IMR-90 (cell line): ENCODE measurements around the gene CDA. TPM values are rescaled to one million over a fixed set of nuclear protein-coding genes. Genes with fewer than 3 reads are reported as not detected.

Experiments
- ATAC-seq: fragments of 200-7000 bp; cut with Tn5 transposase; 2 replicates; pipeline ENCODE4 v1.9.1; 2020; ENCODE audit warnings: low read depth, mild to moderate bottlenecking, moderate library complexity
- BruUV-seq: library from RNA; stranded (reverse); fragments of 400-500 nt; replicated peaks from 2 replicates; lab custom pipeline; 2021; lab: Mats Ljungman, UMichigan
- CTCF ChIA-PET: fragments of 300-600 bp; formaldehyde crosslinking; extraction: SDS; loops from one replicate; lab custom pipeline; 2021; ENCODE audit warnings: antibody characterized with exemption; lab: Yijun Ruan, JAX
- POLR2A ChIA-PET: fragments of 300-600 bp; sonication (Branson Sonifier 250); formaldehyde crosslinking; loops from one replicate; lab custom pipeline; 2022; ENCODE audit warnings: antibody characterized with exemption; ENCODE audit not compliant: unreplicated experiment; lab: Charles Lee
- DNase-seq: peaks from one replicate; pipeline ENCODE4 v3.0.0; 2013
- H2AFZ ChIP-seq: replicated peaks from 2 replicates; pipeline ENCODE3; 2013; ENCODE audit warnings: low read length, mild to moderate bottlenecking; ENCODE audit not compliant: poor library complexity
- H2AK5ac ChIP-seq: 2 replicates; pipeline ENCODE4 v1.6.1; 2013; ENCODE audit warnings: low read depth, low read length, inconsistent platforms
- H2AK9ac ChIP-seq: replicated peaks from 2 replicates; pipeline ENCODE3; 2013; ENCODE audit warnings: mild to moderate bottlenecking, low read depth, low read length, moderate library complexity; ENCODE audit not compliant: poor library complexity
- H2BK120ac ChIP-seq: 2 replicates; pipeline ENCODE4 v1.6.1; 2013; ENCODE audit warnings: low read depth, low read length, inconsistent platforms
- H2BK15ac ChIP-seq: 3 replicates; pipeline ENCODE4 v1.6.1; 2013; ENCODE audit warnings: low read depth, low read length, inconsistent platforms
- H2BK20ac ChIP-seq: 2 replicates; pipeline ENCODE4 v1.6.1; 2013; ENCODE audit warnings: low read depth, mild to moderate bottlenecking, inconsistent platforms, low read length, moderate library complexity
- H2BK5ac ChIP-seq: 2 replicates; pipeline ENCODE4 v1.6.1; 2013; ENCODE audit warnings: mild to moderate bottlenecking, low read depth, low read length, inconsistent platforms; ENCODE audit not compliant: poor library complexity, severe bottlenecking
- H3K14ac ChIP-seq: replicated peaks from 2 replicates; pipeline ENCODE4 v1.6.1; 2013; ENCODE audit warnings: low read depth, low read length, inconsistent platforms
- H3K18ac ChIP-seq: 2 replicates; pipeline ENCODE4 v1.6.1; 2013; ENCODE audit warnings: low read depth, low read length, control low read depth
- H3K23ac ChIP-seq: 2 replicates; pipeline ENCODE4 v1.6.1; 2013; ENCODE audit warnings: low read depth, low read length, inconsistent platforms
- H3K27ac ChIP-seq: 2 replicates; pipeline ENCODE4 v1.5.1; 2013; ENCODE audit warnings: mild to moderate bottlenecking, control low read depth, low read length; ENCODE audit not compliant: insufficient read depth
- H3K27me3 ChIP-seq: 2 replicates; pipeline ENCODE4 v1.6.1; 2013; ENCODE audit warnings: low read length; ENCODE audit not compliant: control insufficient read depth, insufficient read depth
- H3K36me3 ChIP-seq: 2 replicates; pipeline ENCODE4 v1.6.1; 2013; ENCODE audit warnings: low read length, mixed read lengths; ENCODE audit not compliant: control insufficient read depth, insufficient read depth
- H3K4ac ChIP-seq: 2 replicates; pipeline ENCODE4 v1.6.1; 2013; ENCODE audit warnings: low read depth, low read length, inconsistent platforms
- H3K4me1 ChIP-seq: 2 replicates; pipeline ENCODE4 v1.6.1; 2013; ENCODE audit warnings: low read length, mixed read lengths; ENCODE audit not compliant: control insufficient read depth, insufficient read depth
- H3K4me2 ChIP-seq: 2 replicates; pipeline ENCODE4 v1.6.1; 2013; ENCODE audit warnings: low read depth, mild to moderate bottlenecking, control low read depth, low read length, moderate library complexity
- H3K4me3 ChIP-seq: 2 replicates; pipeline ENCODE4 v1.5.1; 2013; ENCODE audit warnings: low read depth, mild to moderate bottlenecking, control low read depth, low read length, moderate library complexity; ENCODE audit not compliant: insufficient read depth
- H3K56ac ChIP-seq: 2 replicates; pipeline ENCODE4 v1.6.1; 2013; ENCODE audit warnings: low read length, inconsistent platforms; ENCODE audit not compliant: insufficient read depth; ENCODE audit errors: extremely low read depth
- H3K79me1 ChIP-seq, 2 experiments: 2 replicates each; pipeline ENCODE4 v1.6.1; 2013; ENCODE audit warnings: low read length in 2 of 2, inconsistent platforms in 1 of 2, low read depth in 1 of 2
- H3K9ac ChIP-seq: 2 replicates; pipeline ENCODE4 v1.6.1; 2013; ENCODE audit warnings: low read depth, low read length, control low read depth
- H3K9me1 ChIP-seq: 2 replicates; pipeline ENCODE4 v1.6.1; 2013; ENCODE audit warnings: low read length, inconsistent platforms; ENCODE audit not compliant: insufficient read depth
- H3K9me3 ChIP-seq: 2 replicates; pipeline ENCODE4 v1.6.1; 2013; ENCODE audit warnings: low read length; ENCODE audit not compliant: control insufficient read depth, insufficient read depth
- H4K20me1 ChIP-seq: 2 replicates; pipeline ENCODE4 v1.6.1; 2013; ENCODE audit warnings: low read length, inconsistent platforms; ENCODE audit not compliant: insufficient read depth
- H4K5ac ChIP-seq: 2 replicates; pipeline ENCODE4 v1.6.1; 2013; ENCODE audit warnings: mild to moderate bottlenecking, low read depth, low read length, control low read depth
- H4K8ac ChIP-seq, 2 experiments: 2 replicates each; pipeline ENCODE4 v1.6.1; 2013; ENCODE audit warnings: low read depth in 2 of 2, low read length in 2 of 2, control low read depth in 1 of 2, inconsistent platforms in 1 of 2
- H4K91ac ChIP-seq: 2 replicates; pipeline ENCODE4 v1.6.1; 2013; ENCODE audit warnings: low read depth, low read length, inconsistent platforms; ENCODE audit not compliant: insufficient read depth
- MAFK ChIP-seq: IDR thresholded peaks from 2 replicates; pipeline ENCODE4 v1.6.1; 2012; ENCODE audit warnings: low read depth, low read length, improper control_type of control experiment
- NFE2L2 ChIP-seq: fragments of 150-350 bp; IDR thresholded peaks from 2 replicates; pipeline ENCODE4 v1.6.1; 2016; ENCODE audit warnings: low read depth, mild to moderate bottlenecking, low read length
- POLR2A ChIP-seq: IDR thresholded peaks from 2 replicates; pipeline ENCODE4 v1.6.1; 2012; ENCODE audit warnings: mild to moderate bottlenecking, low read depth, low read length
- RAD21 ChIP-seq: IDR thresholded peaks from 2 replicates; pipeline ENCODE4 v1.6.1; 2012; ENCODE audit warnings: low read length, improper control_type of control experiment
- WGBS, 2 experiments: methylation state at CpG; one replicate each; pipeline versions ENCODE4 v1.1.5 to v1.1.7; 2013; ENCODE audit warnings: missing lambda C conversion rate in 2 of 2; ENCODE audit not compliant: insufficient read length in 1 of 2; ENCODE audit errors: extremely low coverage in 2 of 2; 5-methylcytosine and 5-hydroxymethylcytosine counted together
- dilution Hi-C: fragments of 300-500 bp; cut with HindIII; formaldehyde crosslinking; loops from one replicate; pipeline ENCODE4 v1.14.3; 2018; ENCODE audit warnings: low sequenced_read_pairs; ENCODE audit not compliant: unreplicated experiment
- in situ Hi-C: fragments of 300-500 bp; cut with MboI; formaldehyde crosslinking; loops from 3 replicates; pipeline ENCODE4 v1.14.3; 2019; ENCODE audit warnings: low sequenced_read_pairs, inconsistent platforms, mixed read lengths
- intact Hi-C: fragments of 100-400 bp; cut with micrococcal nuclease; formaldehyde crosslinking; loops from 2 replicates; pipeline ENCODE4 v1.10.0; 2022
- polyA plus RNA-seq, 3 experiments: library from polyadenylated mRNA; depleted of rRNA; stranded (reverse); fragments of >200 nt; gene quantifications; 2 replicates each; pipeline ENCODE4 v1.2.3, GENCODE V29; 2012; ENCODE audit warnings: low replicate concordance in 1 of 3
- total RNA-seq: library from RNA; depleted of rRNA; stranded (reverse); fragments of >200 nt; gene quantifications from 2 replicates; pipeline ENCODE4 v1.2.3, GENCODE V29; 2012
- TF ChIP-seq, protein P1 (sequence below): conservative IDR thresholded peaks from 2 replicates; pipeline ENCODE4 v1.5.1; 2012; ENCODE audit warnings: mild to moderate bottlenecking, low read depth, low read length, improper control_type of control experiment
- TF ChIP-seq, protein P2 (sequence below): fragments of 150-350 bp; IDR thresholded peaks from 2 replicates; pipeline ENCODE4 v1.6.1; 2017; ENCODE audit warnings: mild to moderate bottlenecking, antibody characterized with exemption, low read length, low read depth

The CDA gene
- total and polyA plus RNA-seq, 2 of the 4 experiments (the other 2 are of a cell fraction) = 0.90 to 9.4 TPM

DNA sequence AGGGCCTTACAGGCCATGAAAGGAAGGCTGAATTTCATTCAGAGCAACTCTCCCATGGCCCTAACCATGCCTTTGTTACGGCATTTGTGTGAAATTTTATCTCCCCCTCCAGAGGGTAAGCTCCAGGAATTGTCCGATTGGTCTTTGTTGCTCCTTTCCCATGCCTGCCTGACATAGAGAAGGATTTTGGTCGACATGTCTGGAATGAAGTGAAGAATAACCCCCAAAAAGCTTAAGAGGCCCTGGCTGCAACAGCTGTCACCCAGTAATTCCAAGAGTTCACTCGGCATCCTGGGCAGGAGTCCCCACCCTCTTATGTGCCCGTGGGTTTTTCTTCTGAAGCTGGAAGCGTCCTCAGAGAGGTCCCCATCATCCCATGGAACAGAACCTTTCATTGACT, 20.6 kb downstream of the CDA start:
- Histone ChIP-seq H2BK5ac (no peak overlapping the region), H2AK9ac (no peak overlapping the region), H3K27me3 (no peaks in the 10 kb centered on the region), H3K4ac (no peak overlapping the region), H3K56ac (no peak overlapping the region), H3K4me2 (no peak overlapping the region), H2BK120ac (no peak overlapping the region), H2AK5ac (no peak overlapping the region), H3K4me3 (no peak overlapping the region), H3K9me3 (no peaks in the 10 kb centered on the region), H3K36me3 (no peaks in the 10 kb centered on the region), H4K20me1 (no peaks in the 10 kb centered on the region), H3K79me1 (no peaks in the 10 kb centered on the region), H3K9me1 (peaks cover 14% of the 10 kb centered on the region), H4K5ac (no peak overlapping the region), H3K9ac (no peak overlapping the region), H2BK15ac (no peak overlapping the region), H3K18ac (no peak overlapping the region), H4K8ac (no peak overlapping the region), H4K91ac (no peak overlapping the region), H3K4me1 (peaks cover 13% of the 10 kb centered on the region), H3K23ac (no peak overlapping the region), H3K27ac (no peak overlapping the region), H2AFZ (no peak overlapping the region), H3K14ac (no peak overlapping the region), H2BK20ac (no peak overlapping the region)
- dilution Hi-C loops = no loop called here
- ChIA-PET CTCF (no interaction called here), POLR2A (no interaction called here)
- DNase-seq (no peak), ATAC-seq (no peak)
- no peak for TF ChIP-seq NFE2L2
- TF ChIP-seq RAD21 = no peak
- TF ChIP-seq, protein P1, sequence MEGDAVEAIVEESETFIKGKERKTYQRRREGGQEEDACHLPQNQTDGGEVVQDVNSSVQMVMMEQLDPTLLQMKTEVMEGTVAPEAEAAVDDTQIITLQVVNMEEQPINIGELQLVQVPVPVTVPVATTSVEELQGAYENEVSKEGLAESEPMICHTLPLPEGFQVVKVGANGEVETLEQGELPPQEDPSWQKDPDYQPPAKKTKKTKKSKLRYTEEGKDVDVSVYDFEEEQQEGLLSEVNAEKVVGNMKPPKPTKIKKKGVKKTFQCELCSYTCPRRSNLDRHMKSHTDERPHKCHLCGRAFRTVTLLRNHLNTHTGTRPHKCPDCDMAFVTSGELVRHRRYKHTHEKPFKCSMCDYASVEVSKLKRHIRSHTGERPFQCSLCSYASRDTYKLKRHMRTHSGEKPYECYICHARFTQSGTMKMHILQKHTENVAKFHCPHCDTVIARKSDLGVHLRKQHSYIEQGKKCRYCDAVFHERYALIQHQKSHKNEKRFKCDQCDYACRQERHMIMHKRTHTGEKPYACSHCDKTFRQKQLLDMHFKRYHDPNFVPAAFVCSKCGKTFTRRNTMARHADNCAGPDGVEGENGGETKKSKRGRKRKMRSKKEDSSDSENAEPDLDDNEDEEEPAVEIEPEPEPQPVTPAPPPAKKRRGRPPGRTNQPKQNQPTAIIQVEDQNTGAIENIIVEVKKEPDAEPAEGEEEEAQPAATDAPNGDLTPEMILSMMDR = no peak
- TF ChIP-seq POLR2A = no peak
- no peak for TF ChIP-seq MAFK
- TF ChIP-seq, protein P2, sequence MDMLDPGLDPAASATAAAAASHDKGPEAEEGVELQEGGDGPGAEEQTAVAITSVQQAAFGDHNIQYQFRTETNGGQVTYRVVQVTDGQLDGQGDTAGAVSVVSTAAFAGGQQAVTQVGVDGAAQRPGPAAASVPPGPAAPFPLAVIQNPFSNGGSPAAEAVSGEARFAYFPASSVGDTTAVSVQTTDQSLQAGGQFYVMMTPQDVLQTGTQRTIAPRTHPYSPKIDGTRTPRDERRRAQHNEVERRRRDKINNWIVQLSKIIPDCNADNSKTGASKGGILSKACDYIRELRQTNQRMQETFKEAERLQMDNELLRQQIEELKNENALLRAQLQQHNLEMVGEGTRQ = no peak
- no TSS peak for BruUV-seq
- in situ Hi-C loops = no loop called here
- no CpG with 5 or more reads among the region's 6 CpGs for WGBS, 2 experiments
- intact Hi-C loops = no loop called here
